ENCODE data around the gene SVOP.

The SVOP gene

DNA sequence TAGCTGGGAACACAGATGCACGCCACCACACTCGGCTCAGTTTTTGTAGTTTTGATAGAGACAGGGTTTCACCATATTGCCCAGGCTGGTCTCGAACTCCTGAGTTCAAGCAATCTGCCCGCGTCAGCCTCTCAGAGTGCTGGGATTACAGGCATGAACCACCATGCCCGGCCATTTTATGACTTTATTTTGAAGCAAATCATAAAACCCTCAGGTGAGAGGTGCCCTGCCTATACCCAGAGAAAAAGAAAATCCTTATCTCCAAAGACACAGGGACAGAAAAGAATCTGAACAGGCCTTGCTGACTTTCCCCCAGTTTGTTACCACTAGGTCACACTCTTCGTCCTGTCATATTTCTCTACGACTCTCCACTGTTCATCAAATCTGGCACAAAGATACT, 92.2 kb downstream of the SVOP start:
- no peak for DNase-seq

- no peak for DNase-seq
Measured at GRCh38 chr12:108922918-108923317, 98.0 kb downstream of the SVOP start.

DNA sequence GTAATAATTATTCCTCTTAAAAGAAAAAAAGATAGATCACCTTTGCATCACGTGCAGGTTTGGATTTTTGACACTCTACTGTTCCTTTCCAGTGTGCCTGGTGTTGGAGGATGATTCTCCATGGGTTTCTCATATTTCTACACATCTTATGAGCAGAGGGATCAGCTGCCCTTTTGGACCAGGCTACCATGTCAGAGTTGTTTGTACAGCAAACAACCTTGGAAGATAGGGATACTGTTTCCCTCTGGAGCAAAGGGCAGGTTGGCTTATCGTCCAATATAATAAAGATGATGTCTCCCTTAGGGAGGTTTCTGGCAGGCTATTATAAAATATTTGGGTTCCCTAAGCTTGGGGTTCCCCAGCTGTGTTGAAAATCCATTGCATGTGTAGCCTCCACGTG, 98.9 kb downstream of the SVOP start:
- no peak for DNase-seq

- DNase-seq, result no peak
Measured at GRCh38 chr12:108918960-108919642, 101.8 kb downstream of the SVOP start.

DNA sequence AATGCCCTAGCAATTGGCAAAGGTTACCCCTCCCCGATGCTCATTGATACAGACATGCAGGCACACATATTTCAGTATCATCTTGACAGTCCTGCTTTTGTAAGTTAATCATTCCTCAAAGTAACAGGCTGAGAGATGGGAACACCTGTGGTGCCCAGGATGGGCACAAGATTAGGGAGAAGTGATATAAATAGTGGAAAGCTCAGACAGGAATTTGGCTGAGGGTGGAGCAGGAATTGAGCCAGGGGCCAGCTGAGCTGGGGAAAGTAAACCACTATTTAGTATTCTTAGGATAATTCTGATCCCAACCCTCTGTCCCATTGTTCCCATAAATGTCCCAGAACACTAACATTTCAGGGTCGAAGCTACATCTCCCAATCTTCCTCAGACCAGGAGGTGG, 102.7 kb downstream of the SVOP start:
- DNase-seq, result no peak

DNA sequence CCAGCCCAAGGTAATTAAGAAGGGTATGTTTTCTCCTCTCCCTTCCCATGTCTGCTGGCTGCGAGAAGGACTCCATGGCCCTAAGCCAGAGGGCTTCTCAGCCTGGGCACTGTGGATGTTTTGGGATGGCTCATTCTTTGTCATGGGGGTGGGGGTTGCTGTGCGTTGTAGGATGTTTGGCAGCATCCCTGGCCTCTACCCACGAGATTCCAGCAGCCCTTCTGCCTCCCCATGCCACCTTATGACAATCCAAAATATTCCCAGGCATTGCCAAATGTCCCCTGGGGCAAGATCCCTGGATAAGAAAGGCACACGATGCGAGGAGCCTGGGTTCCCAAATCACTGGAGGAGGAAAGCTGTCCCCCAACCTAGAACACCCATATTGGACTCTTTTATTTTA, 104.5 kb downstream of the SVOP start:
- no peak for DNase-seq

GRCh38 chr12:108915632-108916133, 105.2 kb downstream of the SVOP start:
- no peak for DNase-seq

DNA sequence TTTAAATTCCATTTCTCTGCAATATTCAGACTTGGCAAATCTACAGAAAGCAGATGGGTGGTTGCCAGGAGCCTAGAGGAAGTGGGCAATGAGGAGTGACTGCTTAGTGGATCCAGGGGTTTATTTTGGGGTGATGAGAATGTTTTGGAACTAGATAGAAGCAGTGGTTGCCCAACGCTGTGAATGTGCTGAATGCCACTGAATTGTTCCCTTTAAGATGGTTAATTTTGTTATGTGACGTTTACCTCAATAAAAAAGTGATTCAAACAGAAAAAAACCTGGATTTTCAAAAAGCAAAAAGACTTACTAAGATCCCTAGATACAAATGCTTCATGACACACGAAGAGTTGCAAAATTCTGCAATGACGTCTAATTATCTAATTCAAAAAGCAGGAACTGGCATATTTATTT, 106.7 kb downstream of the SVOP start:
- DNase-seq, result no peak

GRCh38 chr12:108912361-108912760, 108.5 kb downstream of the SVOP start:
- DNase-seq, result no peak

GRCh38 chr12:108911915-108912314, 109.0 kb downstream of the SVOP start:
- DNase-seq, result no peak

DNA sequence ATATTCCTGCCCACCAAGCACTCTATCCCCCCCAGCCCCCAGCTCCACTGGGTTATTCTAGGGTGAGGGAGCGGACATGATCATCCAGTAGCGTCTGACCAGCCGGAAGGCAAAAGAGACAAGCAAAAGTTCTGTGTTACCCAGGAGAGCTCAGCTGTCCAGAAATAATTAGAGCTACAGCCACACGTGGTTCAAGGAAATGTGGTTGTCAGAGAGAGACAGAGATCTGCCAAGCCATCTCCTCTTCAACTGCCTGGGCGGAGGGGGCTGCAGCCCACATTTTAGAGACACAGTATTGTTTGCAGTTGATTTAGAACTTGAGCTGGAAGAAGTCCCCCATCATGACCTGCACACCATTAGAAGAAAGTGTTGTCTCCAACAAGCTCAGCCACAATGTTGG, 110.5 kb downstream of the SVOP start:
- DNase-seq, result no peak

GRCh38 chr12:108907839-108908351, 113.0 kb downstream of the SVOP start:
- peak in 1 of 2 experiments; percentile 6 for DNase-seq

GRCh38 chr12:108906971-108907370, 113.9 kb downstream of the SVOP start:
- DNase-seq, result no peak

- no peak for DNase-seq
Measured at GRCh38 chr12:108905725-108906124, 115.1 kb downstream of the SVOP start.

DNA sequence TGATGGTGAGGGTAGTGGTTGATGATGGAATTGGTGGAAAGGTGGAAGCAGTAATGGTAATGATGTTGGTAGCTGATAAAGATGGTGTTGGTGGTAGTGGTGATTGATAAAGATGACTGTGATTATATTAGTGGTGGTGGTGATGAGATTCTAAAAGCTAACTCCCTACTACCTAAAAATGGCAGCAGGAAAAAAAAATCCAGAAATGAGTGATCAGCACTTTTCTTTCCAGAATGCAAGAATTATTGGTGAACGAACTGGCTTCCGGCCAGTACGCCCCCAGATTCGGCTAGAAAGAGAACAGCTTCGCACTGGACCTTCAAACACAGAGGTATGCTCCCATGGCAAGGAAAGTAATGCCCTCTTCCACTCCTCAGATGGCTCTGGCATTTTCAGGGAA, 121.7 kb downstream of the SVOP start:
- no peak for DNase-seq

DNA sequence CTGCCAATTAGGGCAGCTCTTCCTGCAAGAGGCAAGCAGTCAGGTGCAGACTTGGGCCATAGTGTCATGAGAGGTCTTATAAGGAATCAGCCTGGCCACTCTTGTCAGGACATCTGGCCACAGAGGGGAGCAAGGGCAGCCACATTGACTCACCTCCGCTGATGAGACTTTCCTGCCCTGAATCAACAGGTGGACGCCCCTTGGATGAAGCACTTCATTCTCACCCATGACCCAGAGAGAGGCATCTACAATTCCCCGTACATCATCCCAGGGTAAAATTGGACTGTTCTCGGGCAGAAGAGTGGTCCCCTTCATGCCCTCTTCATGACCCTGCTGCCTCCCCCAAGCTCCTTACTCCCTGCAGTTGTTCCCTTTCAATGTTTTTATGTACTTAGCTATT, 124.1 kb downstream of the SVOP start:
- DNase-seq, result no peak

DNA sequence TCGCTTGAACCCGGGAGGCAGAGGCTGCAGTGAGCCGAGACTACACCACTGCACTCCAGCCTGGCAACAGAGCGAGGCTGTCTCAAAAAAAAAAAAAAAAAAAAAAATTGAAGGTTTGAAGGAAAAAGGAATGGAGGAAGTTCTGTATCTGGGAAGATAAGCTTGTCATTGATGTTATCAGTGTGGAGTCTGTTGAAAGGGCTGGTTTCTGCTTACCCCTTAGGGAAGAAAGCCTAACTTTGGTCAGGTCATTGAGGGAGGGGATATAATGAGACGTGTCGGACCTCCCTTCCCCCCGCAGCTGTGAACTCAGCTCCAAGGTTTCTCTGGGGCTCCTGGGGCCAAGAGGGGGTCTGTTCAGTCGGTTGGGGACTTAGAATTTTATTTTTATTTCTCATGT, 124.5 kb downstream of the SVOP start:
- DNase-seq, result no peak

GRCh38 chr12:108895220-108895802, 125.6 kb downstream of the SVOP start:
- DNase-seq, result no peak

GRCh38 chr12:108890208-108890607, 130.7 kb downstream of the SVOP start:
- DNase-seq, result no peak

DNA sequence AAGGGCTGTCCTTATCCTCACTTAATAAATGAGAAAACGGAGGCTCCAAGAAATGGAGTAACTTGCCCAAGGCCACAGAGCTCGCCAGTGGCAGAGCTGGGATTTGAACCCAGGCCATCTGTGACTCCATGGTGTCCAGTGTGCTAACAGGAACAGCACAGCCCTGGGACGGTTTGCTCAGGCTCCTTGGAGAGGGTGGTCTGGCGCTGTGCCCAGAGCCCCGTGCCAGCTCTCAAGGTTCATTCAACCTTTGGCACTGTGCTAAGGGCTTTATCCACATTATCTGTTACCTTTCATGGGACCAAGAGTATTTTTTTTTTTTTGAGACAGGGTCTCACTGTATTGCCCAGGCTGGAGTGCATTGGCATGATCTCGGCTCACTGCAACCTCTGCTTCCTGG, 132.8 kb downstream of the SVOP start:
- no peak for DNase-seq

DNA sequence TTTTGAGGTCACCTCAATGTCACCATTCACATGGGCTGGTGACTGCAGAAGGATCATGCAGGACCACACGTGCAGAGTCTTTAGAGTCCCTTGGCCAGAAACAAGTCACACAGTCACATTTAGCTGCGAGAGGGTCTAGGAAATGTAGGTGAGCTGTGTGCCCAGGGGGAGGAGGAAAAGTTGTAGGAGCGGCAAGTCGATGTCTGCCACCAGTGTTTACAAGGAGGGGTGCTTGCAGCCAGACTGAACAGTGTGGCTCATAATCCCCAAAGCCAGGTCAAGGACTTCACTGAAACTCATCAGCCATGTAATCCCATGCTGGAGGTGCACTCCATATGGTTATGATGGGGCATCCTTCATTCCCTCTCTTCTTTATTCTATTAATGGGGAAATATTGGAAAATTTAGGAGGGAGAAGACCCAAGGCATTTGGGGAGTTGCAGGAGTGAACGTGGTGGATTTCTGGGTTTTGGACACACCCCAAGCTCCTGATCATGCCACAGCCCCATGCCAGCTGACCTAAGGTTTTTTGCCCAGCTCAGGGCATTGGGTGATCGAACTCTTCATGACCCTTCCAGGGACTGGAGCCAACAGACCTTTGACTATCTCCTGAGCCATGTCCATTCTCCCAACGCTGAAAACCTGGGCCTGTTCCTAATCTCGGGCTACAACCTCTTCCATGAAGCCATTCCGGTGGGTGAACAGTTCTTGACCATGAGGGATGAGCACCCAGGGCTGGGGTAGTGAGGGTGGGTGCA, 133.8 kb downstream of the SVOP start:
- DNase-seq, result peak; percentile 84 to 93

- peak in 1 of 2 experiments; percentile 31 for DNase-seq
Measured at GRCh38 chr12:108884116-108885012, 136.5 kb downstream of the SVOP start.

- DNase-seq, result peak in 1 of 2 experiments; percentile 8
Measured at GRCh38 chr12:108881953-108882352, 138.9 kb downstream of the SVOP start.
